Prostate gland (tissue), 2 donors: ENCODE data around the gene EIF3L. TPM values are rescaled to one million over a fixed set of nuclear protein-coding genes. Genes with fewer than 3 reads are reported as not detected.

Experiments
- DNase-seq: peaks from one replicate; pipeline ENCODE4 v3.0.0-alpha.2; 2019; ENCODE audit warnings: low spot score
- H3K27ac ChIP-seq, 2 donors: fragments of 200-600 bp; sonication (generic); 2 replicates each; pipeline ENCODE4 v1.5.1; 2017 to 2019
- H3K27me3 ChIP-seq: fragments of 200-600 bp; sonication (generic); replicated peaks from 2 replicates; pipeline ENCODE4 v1.5.1; 2019; ENCODE audit not compliant: insufficient read depth
- H3K36me3 ChIP-seq, 2 donors: fragments of 200-600 bp; sonication (generic); 1 replicate in 1 of 2; 2 replicates in 1 of 2; pipeline versions ENCODE4 v1.5.1 to v1.8.1; 2017 to 2019
- H3K4me1 ChIP-seq: fragments of 200-600 bp; sonication (generic); replicated peaks from 2 replicates; pipeline ENCODE4 v1.5.1; 2019
- H3K4me3 ChIP-seq, 2 donors: fragments of 200-600 bp; sonication (generic); 2 replicates each; pipeline ENCODE4 v1.5.1; 2017 to 2019
- H3K9me3 ChIP-seq: fragments of 200-600 bp; sonication (generic); 2 replicates; pipeline ENCODE4 v1.5.1; 2017
- CTCF ChIP-seq, 4 experiments: fragments of 200-600 bp in 2 of 4; fragments of 450-650 bp in 2 of 4; sonication (generic) in 2 of 4; IDR thresholded peaks; 1 replicate in 3 of 4; 2 replicates in 1 of 4; pipeline ENCODE4 v1.5.1; 2016 to 2019; ENCODE audit warnings: antibody characterized with exemption in 4 of 4, mild to moderate bottlenecking in 2 of 4, moderate library complexity in 2 of 4
- POLR2A ChIP-seq: fragments of 450-650 bp; IDR thresholded peaks from one replicate; pipeline ENCODE4 v1.6.1; 2016; ENCODE audit warnings: antibody characterized with exemption, mild to moderate bottlenecking
- POLR2AphosphoS5 ChIP-seq: sonication (generic); formaldehyde crosslinking; IDR thresholded peaks from one replicate; pipeline ENCODE4 v1.6.1; 2017; ENCODE audit warnings: antibody characterized with exemption
- WGBS: methylation state at CpG from one replicate; pipeline ENCODE4 v1.1.5; 2018; 5-methylcytosine and 5-hydroxymethylcytosine counted together
- intact Hi-C: fragments of 100-400 bp; cut with DNase I; formaldehyde crosslinking; loops from one replicate; pipeline ENCODE4 v1.14.2; 2022
- total RNA-seq, 2 donors: library from RNA; depleted of rRNA; stranded (reverse); fragments of >200 nt; gene quantifications; one replicate each; pipeline ENCODE4 v1.1.0, GENCODE V29; 2016

EIF3L gene
- total RNA-seq, 2 donors from 2014 or later: 385 to 501 TPM

DNA sequence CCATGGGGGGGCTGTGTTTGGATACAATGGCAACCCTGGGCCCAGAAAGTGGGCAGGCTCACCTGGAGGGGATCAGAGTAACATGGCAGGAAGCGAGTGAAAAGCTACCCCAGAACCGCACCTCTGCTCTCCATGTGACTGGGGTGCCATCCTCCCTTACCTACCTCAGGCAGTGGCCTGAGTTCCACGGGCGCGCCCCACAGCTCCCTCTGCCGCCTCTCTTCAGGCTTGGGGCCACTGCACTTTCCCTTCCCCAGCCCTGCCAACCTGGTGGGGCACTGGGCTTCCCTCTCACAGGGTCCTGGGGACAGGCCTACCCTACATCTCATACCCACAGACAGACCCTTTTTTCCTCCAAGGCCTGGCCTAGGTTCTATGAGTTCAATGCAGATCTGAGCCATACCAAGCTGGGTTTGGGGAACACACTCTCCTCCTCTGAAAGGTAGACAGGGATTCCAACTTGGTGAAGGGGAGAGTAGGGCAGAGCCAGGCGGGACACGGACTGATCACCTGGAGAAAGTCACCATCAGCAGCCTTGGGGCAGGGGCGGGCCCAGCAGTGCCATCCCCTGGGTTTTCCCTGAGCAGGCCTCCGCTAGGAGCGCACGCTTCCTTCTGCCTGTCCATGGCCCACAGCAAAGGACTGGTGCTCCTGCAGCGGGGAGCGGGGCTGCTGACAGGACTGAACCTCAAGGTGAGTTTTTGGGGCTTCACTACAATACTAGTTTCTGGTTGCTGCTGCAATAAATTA, 19.0 kb upstream of the EIF3L start:
- 90% methylated on average over 14 of the region's 14 CpGs for WGBS
- Histone ChIP-seq H3K4me1 (no peaks in the 10 kb centered on the region), H3K27ac (no peak overlapping the region), H3K4me3 (no peak overlapping the region), H3K36me3 (peaks cover 25 to 29% of the 10 kb centered on the region in 2 donors), H3K9me3 (no peaks in the 10 kb centered on the region), H3K27me3 (no peaks in the 10 kb centered on the region)
- TF ChIP-seq POLR2AphosphoS5: no peak
- no peak for TF ChIP-seq CTCF (IDR thresholded peaks at IDR 0.05)
- TF ChIP-seq POLR2A: no peak
- no peak for DNase-seq
- intact Hi-C loops: no loop called here

- WGBS: 97% methylated on average over 11 of the region's 11 CpGs
- no peak for DNase-seq
- intact Hi-C loops: no loop called here
- H3K36me3 ChIP-seq: peaks cover 25 to 29% of the 10 kb centered on the region in 2 donors
- H3K27ac ChIP-seq: no peak overlapping the region
- no peaks in the 10 kb centered on the region for H3K4me1 ChIP-seq
- no peaks in the 10 kb centered on the region for H3K9me3 ChIP-seq
- no peak overlapping the region for H3K4me3 ChIP-seq
- TF ChIP-seq CTCF (IDR thresholded peaks at IDR 0.05) (no peak), POLR2AphosphoS5 (no peak), POLR2A (no peak)
- H3K27me3 ChIP-seq: no peaks in the 10 kb centered on the region
Observed at GRCh38 chr22:37831472-37831871, 17.7 kb upstream of the EIF3L start.

- intact Hi-C loops: no loop called here
- H3K27ac ChIP-seq: no peak overlapping the region
- no peaks in the 10 kb centered on the region for H3K9me3 ChIP-seq
- no peaks in the 10 kb centered on the region for H3K4me1 ChIP-seq
- H3K36me3 ChIP-seq: peaks cover 25 to 29% of the 10 kb centered on the region in 2 donors
- H3K27me3 ChIP-seq: no peaks in the 10 kb centered on the region
- TF ChIP-seq CTCF (IDR thresholded peaks at IDR 0.05) (no peak), POLR2A (no peak), POLR2AphosphoS5 (no peak)
- no peak overlapping the region for H3K4me3 ChIP-seq
- no peak for DNase-seq
- 95% methylated on average over 16 of the region's 16 CpGs for WGBS
Observed at GRCh38 chr22:37832022-37832857, 17.0 kb upstream of the EIF3L start.

GRCh38 chr22:37842015-37842793, 7.0 kb upstream of the EIF3L start:
- TF ChIP-seq CTCF (IDR thresholded peaks at IDR 0.05): no peak
- Histone ChIP-seq H3K9me3 (no peaks in the 10 kb centered on the region), H3K36me3 (no peaks in the 10 kb centered on the region), H3K4me3 (no peak overlapping the region), H3K4me1 (no peaks in the 10 kb centered on the region), H3K27ac (no peak overlapping the region), H3K27me3 (no peaks in the 10 kb centered on the region)
- DNase-seq: no peak
- intact Hi-C loops: no loop called here
- WGBS: 70% methylated on average over 10 of the region's 10 CpGs
